Bronchial epithelial cell (primary cell): ENCODE data around the gene RAB15. TPM values are rescaled to one million over a fixed set of nuclear protein-coding genes. Genes with fewer than 3 reads are reported as not detected.

ENCODE experiments used
- DNase-seq: peaks from one replicate; pipeline ENCODE4 v3.0.0-alpha.2; 2010; ENCODE audit warnings: low read depth
- FAIRE-seq: peaks from 2 replicates; lab custom pipeline; 2011; peaks lifted over from hg19 to GRCh38; lab: Jason Lieb, UNC
- H3K27me3 ChIP-seq: 2 replicates; pipeline ENCODE4 v1.5.1; 2011; ENCODE audit warnings: low read length; ENCODE audit not compliant: control insufficient read depth, insufficient read depth
- H3K36me3 ChIP-seq: 2 replicates; pipeline ENCODE4 v1.5.1; 2011; ENCODE audit warnings: low read length; ENCODE audit not compliant: control insufficient read depth, insufficient read depth
- H3K4me3 ChIP-seq: 2 replicates; pipeline ENCODE4 v1.5.1; 2011; ENCODE audit warnings: mild to moderate bottlenecking, low read depth, low read length, control low read depth
- total RNA-seq: library from RNA; depleted of rRNA; stranded (reverse); fragments of >200 nt; gene quantifications from 2 replicates; pipeline ENCODE4 v1.2.1, GENCODE V29; 2014
- TF ChIP-seq, protein P1 (sequence below): IDR thresholded peaks from 2 replicates; pipeline ENCODE4 v1.5.1; 2011; ENCODE audit warnings: mild to moderate bottlenecking, moderate library complexity, low read length, control low read depth, inconsistent platforms; ENCODE audit not compliant: insufficient read depth, severe bottlenecking

The RAB15 gene
- total RNA-seq, 1 donor from 2014 or later = not detected

DNA sequence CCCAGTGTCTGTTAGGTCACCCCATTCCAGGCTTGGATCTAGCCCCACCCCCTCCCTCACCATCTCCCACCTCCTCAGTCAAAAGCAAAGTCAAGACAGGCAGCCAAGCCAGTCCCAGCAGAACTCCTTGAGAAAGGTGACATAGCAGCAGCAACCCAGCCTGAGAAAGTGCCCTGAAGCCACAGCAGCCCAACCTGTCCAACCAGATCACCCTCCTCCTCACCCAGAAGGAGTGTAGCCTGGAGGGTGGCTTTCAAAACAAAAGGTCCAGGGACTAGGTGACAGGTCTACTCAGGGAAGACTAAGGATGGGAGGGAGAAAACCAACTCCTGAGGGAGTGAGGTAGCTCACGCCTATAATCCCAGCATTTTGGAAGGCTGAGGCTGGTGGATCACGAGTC lies 5.2 kb downstream of the RAB15 start:
- Histone ChIP-seq H3K36me3 (no peaks in the 10 kb centered on the region), H3K4me3 (no peak overlapping the region), H3K27me3 (peaks cover 3% of the 10 kb centered on the region)
- TF ChIP-seq, protein P1, sequence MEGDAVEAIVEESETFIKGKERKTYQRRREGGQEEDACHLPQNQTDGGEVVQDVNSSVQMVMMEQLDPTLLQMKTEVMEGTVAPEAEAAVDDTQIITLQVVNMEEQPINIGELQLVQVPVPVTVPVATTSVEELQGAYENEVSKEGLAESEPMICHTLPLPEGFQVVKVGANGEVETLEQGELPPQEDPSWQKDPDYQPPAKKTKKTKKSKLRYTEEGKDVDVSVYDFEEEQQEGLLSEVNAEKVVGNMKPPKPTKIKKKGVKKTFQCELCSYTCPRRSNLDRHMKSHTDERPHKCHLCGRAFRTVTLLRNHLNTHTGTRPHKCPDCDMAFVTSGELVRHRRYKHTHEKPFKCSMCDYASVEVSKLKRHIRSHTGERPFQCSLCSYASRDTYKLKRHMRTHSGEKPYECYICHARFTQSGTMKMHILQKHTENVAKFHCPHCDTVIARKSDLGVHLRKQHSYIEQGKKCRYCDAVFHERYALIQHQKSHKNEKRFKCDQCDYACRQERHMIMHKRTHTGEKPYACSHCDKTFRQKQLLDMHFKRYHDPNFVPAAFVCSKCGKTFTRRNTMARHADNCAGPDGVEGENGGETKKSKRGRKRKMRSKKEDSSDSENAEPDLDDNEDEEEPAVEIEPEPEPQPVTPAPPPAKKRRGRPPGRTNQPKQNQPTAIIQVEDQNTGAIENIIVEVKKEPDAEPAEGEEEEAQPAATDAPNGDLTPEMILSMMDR = no peak
- DNase-seq (peak; percentile 29), FAIRE-seq (peak; percentile 18)

DNA sequence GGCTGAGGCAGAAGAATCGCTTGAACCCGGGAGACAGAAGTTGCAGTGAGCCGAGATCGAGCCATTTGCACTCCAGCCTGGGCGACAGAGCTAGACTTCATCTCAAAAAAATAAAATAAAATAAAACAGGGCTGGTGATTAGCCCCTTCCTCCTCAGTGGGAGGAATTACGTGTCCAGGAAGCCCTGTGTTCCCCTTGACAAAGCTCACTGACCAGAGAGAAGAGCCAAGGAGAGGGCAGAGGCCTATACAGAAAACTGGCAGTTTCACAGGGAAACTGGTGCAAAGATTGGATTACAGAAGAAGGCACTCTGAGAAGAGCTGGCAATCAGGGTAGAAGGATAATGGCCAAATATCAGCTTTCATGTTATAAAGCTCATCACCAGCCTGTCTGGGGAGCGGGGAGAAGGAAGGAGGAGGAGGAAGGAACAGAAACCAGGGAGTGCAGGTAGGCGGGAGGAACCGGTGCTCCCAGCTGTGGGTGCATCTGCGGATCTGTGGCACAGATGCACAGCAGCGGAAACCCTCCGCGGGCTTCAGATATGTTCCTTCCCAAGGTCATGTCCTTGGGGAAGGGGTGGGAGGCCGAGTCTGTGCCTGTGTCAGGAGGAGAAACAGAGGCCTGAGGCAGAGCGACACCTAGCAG lies 6.7 kb downstream of the RAB15 start:
- TF ChIP-seq, protein P1 = no peak
- FAIRE-seq = no peak
- DNase-seq = no peak
- Histone ChIP-seq H3K36me3 (no peaks in the 10 kb centered on the region), H3K4me3 (no peak overlapping the region), H3K27me3 (no peaks in the 10 kb centered on the region)

DNA sequence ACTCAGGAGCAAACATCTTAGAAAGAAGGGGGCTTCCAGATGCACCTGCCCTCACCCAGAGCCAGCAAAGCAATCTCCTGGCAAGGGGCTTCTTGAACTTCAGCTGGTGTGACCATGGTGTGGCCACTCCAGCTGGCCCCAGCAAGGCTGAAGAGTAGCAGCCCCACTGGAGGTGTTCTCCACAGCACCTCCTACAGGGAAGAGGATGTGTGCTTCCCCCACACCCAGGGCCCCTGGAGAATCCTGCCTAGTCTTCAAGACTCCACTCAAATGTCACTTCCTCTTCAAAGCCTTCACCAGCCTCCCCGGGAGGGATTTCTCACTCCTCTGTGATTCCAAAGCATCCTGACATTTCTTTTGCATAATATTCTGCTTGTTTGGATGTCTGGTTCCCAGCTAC lies 8.5 kb downstream of the RAB15 start:
- DNase-seq (no peak), FAIRE-seq (no peak)
- Histone ChIP-seq H3K27me3 (no peaks in the 10 kb centered on the region), H3K4me3 (no peak overlapping the region), H3K36me3 (no peaks in the 10 kb centered on the region)
- TF ChIP-seq, protein P1 = no peak

DNA sequence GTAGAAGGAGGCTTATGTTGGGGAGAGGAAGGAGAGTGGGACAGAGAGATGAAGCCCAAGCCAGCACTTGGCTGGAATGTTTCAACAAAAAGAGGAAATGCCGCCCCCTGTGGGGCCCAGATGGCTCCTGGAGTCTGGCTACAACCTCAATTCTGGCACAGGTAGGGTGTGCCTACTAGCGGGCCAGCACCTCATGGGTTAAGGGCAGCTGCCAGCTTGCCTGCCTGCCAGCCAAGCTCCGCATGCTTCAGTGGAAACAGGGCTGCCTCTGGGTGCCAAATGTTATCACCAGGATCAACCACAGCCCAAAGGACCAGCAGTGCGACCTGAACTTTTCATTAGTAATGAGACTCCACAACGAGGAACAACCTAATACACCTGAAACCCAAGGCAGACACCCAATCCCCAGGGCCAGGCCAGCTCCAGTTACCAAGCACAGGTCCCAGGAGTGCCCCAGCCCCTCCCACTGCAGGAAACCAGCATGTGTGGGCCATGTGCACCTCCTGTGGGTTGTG lies 11.3 kb downstream of the RAB15 start:
- TF ChIP-seq, protein P1 = peak; percentile 39
- H3K4me3 ChIP-seq = no peak overlapping the region
- DNase-seq (no peak), FAIRE-seq (peak; percentile 50)
- no peaks in the 10 kb centered on the region for H3K36me3 ChIP-seq
- H3K27me3 ChIP-seq = no peaks in the 10 kb centered on the region

DNA sequence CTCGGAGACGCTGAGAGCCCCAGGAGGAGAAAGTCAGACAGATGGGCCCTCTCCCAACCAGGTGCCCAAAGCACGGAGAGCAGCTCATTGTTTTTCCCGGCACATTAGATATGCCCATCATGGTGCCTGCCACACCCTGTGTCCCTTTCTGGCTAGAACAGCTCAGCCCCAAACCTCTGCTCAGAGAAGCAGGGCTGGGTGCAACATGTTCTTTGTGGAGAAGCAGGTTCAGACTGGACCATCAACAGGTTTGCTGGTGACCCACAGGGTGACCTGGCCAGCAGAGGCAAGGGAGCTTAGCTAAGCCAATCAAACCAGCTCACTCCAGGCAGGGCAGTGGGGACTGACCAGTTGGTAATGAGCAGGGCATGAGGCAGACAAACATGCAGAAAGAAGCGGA lies 13.4 kb downstream of the RAB15 start:
- no peaks in the 10 kb centered on the region for H3K27me3 ChIP-seq
- peaks cover 1% of the 10 kb centered on the region for H3K36me3 ChIP-seq
- TF ChIP-seq, protein P1 = no peak
- no peak overlapping the region for H3K4me3 ChIP-seq
- DNase-seq (no peak), FAIRE-seq (no peak)

DNA sequence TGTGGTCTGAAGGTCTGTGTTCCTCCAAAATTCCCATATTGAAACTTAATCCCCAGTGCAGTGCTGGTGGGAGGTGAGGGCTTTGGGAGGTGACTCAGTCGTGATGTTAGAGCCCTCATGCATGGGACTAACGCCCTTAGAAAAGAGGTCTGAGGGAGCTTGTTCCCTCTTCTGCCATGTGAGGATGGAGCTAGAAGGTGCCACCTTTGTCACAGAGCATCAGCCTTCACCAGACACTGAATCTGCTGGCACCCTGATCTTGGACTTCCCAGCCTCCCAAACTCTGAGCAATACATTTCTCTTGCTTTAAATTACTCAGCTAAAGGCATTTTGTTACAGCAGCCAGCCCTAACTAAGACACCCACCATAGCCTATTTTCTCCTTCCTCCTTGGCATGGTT lies 13.9 kb downstream of the RAB15 start:
- peaks cover 1% of the 10 kb centered on the region for H3K36me3 ChIP-seq
- FAIRE-seq (no peak), DNase-seq (no peak)
- H3K27me3 ChIP-seq = no peaks in the 10 kb centered on the region
- TF ChIP-seq, protein P1 = no peak
- H3K4me3 ChIP-seq = no peak overlapping the region
